HepG2 (cell line): ENCODE results near the gene RFTN1. TPM values are rescaled to one million over a fixed set of nuclear protein-coding genes. Genes with fewer than 3 reads are reported as not detected.

Source experiments
- ATAC-seq: fragments of 200-7000 bp; cut with Tn5 transposase; 3 replicates; pipeline ENCODE4 v1.9.1; 2020; ENCODE audit warnings: mild to moderate bottlenecking, moderate library complexity
- BruUV-seq: library from RNA; stranded (reverse); fragments of 400-500 nt; replicated peaks from 2 replicates; lab custom pipeline; 2021; lab: Mats Ljungman, UMichigan
- CTCF ChIA-PET: fragments of 300-600 bp; formaldehyde crosslinking; extraction: SDS; loops from one replicate; lab custom pipeline; 2021; ENCODE audit warnings: low total read pairs, inconsistent platforms, low intra/inter-chr PET ratio; lab: Yijun Ruan, JAX
- POLR2A ChIA-PET: fragments of 350-600 bp; sonication (Branson Sonifier 250); formaldehyde crosslinking; loops from one replicate; lab custom pipeline; 2020; ENCODE audit warnings: antibody characterized with exemption, inconsistent platforms; lab: Yijun Ruan, JAX
- DNase-seq: peaks from one replicate; pipeline ENCODE4 v3.0.0-alpha.2; 2015; ENCODE audit warnings: low spot score
- FAIRE-seq: peaks from 3 replicates; lab custom pipeline; 2011; peaks lifted over from hg19 to GRCh38; lab: Jason Lieb, UNC
- H2AFZ ChIP-seq: one replicate; pipeline ENCODE4 v1.6.1; 2011; ENCODE audit warnings: low read length, inconsistent platforms
- H3K27ac ChIP-seq: fragments of 300-600 bp; 3 replicates; pipeline ENCODE4 v1.8.0; 2011; ENCODE audit warnings: mixed run types, mild to moderate bottlenecking, mixed read lengths, low read length, inconsistent platforms; ENCODE audit not compliant: insufficient read depth; ENCODE audit errors: extremely low read length
- H3K27me3 ChIP-seq, 2 experiments: fragments of 200-600 bp in 1 of 2; 2 replicates in 1 of 2; 3 replicates in 1 of 2; pipeline versions ENCODE4 v1.6.0 to v1.8.0; 2011; ENCODE audit warnings: low read length in 2 of 2, mild to moderate bottlenecking in 2 of 2, moderate library complexity in 2 of 2, inconsistent platforms in 1 of 2; ENCODE audit not compliant: insufficient read depth in 2 of 2, control insufficient read depth in 1 of 2
- H3K36me3 ChIP-seq, 2 experiments: fragments of 200-600 bp in 1 of 2; replicated peaks in 1 of 2; 2 replicates in 1 of 2; 3 replicates in 1 of 2; pipeline versions ENCODE4 v1.5.1 to v1.8.0; 2011; ENCODE audit warnings: low read length in 2 of 2, inconsistent platforms in 1 of 2; ENCODE audit not compliant: insufficient read depth in 2 of 2, control insufficient read depth in 1 of 2
- H3K4me1 ChIP-seq: 2 replicates; pipeline ENCODE4 v1.5.1; 2012; ENCODE audit warnings: low read length, inconsistent platforms; ENCODE audit not compliant: insufficient read depth
- H3K4me2 ChIP-seq: 2 replicates; pipeline ENCODE4 v1.6.0; 2011; ENCODE audit warnings: low read depth, low read length, inconsistent platforms
- H3K4me3 ChIP-seq, 3 experiments: fragments of 200-600 bp in 1 of 3; sonication (generic), shearing (Covaris generic) in 1 of 3; replicated peaks in 1 of 3; 2 replicates each; pipeline ENCODE4 v1.5.1; 2011 to 2016; ENCODE audit warnings: low read length in 3 of 3, inconsistent platforms in 2 of 3, low read depth in 2 of 3, mild to moderate bottlenecking in 2 of 3, control low read depth in 1 of 3, mixed read lengths in 1 of 3; ENCODE audit not compliant: insufficient read depth in 1 of 3
- H3K79me2 ChIP-seq: one replicate; pipeline ENCODE4 v1.6.1; 2011; ENCODE audit warnings: low read length, inconsistent platforms; ENCODE audit not compliant: insufficient read depth
- H3K9ac ChIP-seq: 2 replicates; pipeline ENCODE4 v1.6.0; 2011; ENCODE audit warnings: mild to moderate bottlenecking, low read depth, low read length, inconsistent platforms; ENCODE audit not compliant: insufficient read depth
- H3K9me3 ChIP-seq: 2 replicates; pipeline ENCODE4 v1.5.1; 2012; ENCODE audit warnings: mild to moderate bottlenecking, low read length
- H4K20me1 ChIP-seq: 2 replicates; pipeline ENCODE4 v1.6.0; 2011; ENCODE audit warnings: inconsistent platforms, mild to moderate bottlenecking, low read length, moderate library complexity; ENCODE audit not compliant: insufficient read depth
- HNRNPL ChIP-seq: fragments of 200-400 bp; formaldehyde crosslinking; IDR thresholded peaks from 2 replicates; pipeline ENCODE4 v1.6.1; 2017; ENCODE audit warnings: mild to moderate bottlenecking, low read depth, low read length
- JUND ChIP-seq: sonication (generic); formaldehyde crosslinking; IDR thresholded peaks from 2 replicates; pipeline ENCODE4 v1.8.0; 2022; ENCODE audit warnings: mild to moderate bottlenecking, missing genetic modification reagents
- MIER3 ChIP-seq: IDR thresholded peaks from 2 replicates; pipeline ENCODE4 v1.6.1; 2016; ENCODE audit warnings: missing compliant biosample characterization, borderline replicate concordance
- REXO4 ChIP-seq: sonication (generic); formaldehyde crosslinking; IDR thresholded peaks from 2 replicates; pipeline ENCODE4 v1.8.0; 2022; ENCODE audit warnings: missing genetic modification reagents, mild to moderate bottlenecking, borderline replicate concordance
- U2AF2 ChIP-seq: fragments of 200-400 bp; formaldehyde crosslinking; IDR thresholded peaks from 2 replicates; pipeline ENCODE4 v1.6.1; 2017; ENCODE audit warnings: low read depth, mild to moderate bottlenecking, low read length
- ZNF263 ChIP-seq: sonication (generic); formaldehyde crosslinking; IDR thresholded peaks from 2 replicates; pipeline ENCODE4 v1.4.0; 2020; ENCODE audit warnings: missing genetic modification reagents
- ZNF558 ChIP-seq: sonication (generic); formaldehyde crosslinking; IDR thresholded peaks from 2 replicates; pipeline ENCODE4 v1.9.0; 2022; ENCODE audit warnings: mild to moderate bottlenecking, missing genetic modification reagents, borderline replicate concordance
- ZNF563 ChIP-seq: sonication (generic); formaldehyde crosslinking; IDR thresholded peaks from 2 replicates; pipeline ENCODE4 v1.8.0; 2022; ENCODE audit warnings: mild to moderate bottlenecking, moderate library complexity, missing genetic modification reagents
- WGBS: methylation state at CpG from one replicate; pipeline ENCODE4 v1.1.6; 2017; ENCODE audit warnings: low lambda C conversion rate; 5-methylcytosine and 5-hydroxymethylcytosine counted together
- in situ Hi-C: cut with HindIII; loops from 2 replicates; pipeline ENCODE4 v1.10.0; 2017; ENCODE audit warnings: low pct_unique_long_range_greater_than_20kb; ENCODE audit not compliant: extremely low pct_ligation_motif_present
- intact Hi-C: fragments of 100-400 bp; cut with micrococcal nuclease; formaldehyde crosslinking; loops from one replicate; pipeline ENCODE4 v1.10.0; 2022; ENCODE audit not compliant: unreplicated experiment
- polyA plus RNA-seq, 8 experiments: library from polyadenylated mRNA; depleted of rRNA in 3 of 8; stranded (reverse) in 7 of 8; unstranded in 1 of 8; fragments of >200 nt; fragmentation: Illumina TruSeq in 4 of 8; extraction: Trizol in 4 of 8; gene quantifications; 2 replicates each; pipeline versions ENCODE4 v1.2.1 to v1.2.3, GENCODE V29; 2011 to 2016; ENCODE audit warnings: low read depth in 4 of 8, missing spikeins in 1 of 8, mixed read lengths in 1 of 8; ENCODE audit not compliant: insufficient read depth in 1 of 8
- total RNA-seq, 5 experiments: library from RNA; depleted of rRNA; stranded (reverse); fragments of >200 nt; fragmentation: Illumina TruSeq; extraction: Trizol; gene quantifications; 2 replicates each; pipeline ENCODE4 v1.2.3, GENCODE V29; 2016; ENCODE audit warnings: low read depth in 1 of 5
- TF ChIP-seq, protein P1 (sequence below): sonication (generic); formaldehyde crosslinking; IDR thresholded peaks from 2 replicates; pipeline ENCODE4 v1.4.0; 2020; ENCODE audit warnings: missing genetic modification reagents
- TF ChIP-seq, protein P2 (sequence below): sonication (generic); formaldehyde crosslinking; IDR thresholded peaks from 2 replicates; pipeline ENCODE4 v1.4.0; 2020; ENCODE audit warnings: missing genetic modification reagents

Gene RFTN1
- total and polyA plus RNA-seq, 2 of the 13 experiments (the other 11 are each of a cell fraction or from before 2014, with no cell fraction given) = not detected

DNA sequence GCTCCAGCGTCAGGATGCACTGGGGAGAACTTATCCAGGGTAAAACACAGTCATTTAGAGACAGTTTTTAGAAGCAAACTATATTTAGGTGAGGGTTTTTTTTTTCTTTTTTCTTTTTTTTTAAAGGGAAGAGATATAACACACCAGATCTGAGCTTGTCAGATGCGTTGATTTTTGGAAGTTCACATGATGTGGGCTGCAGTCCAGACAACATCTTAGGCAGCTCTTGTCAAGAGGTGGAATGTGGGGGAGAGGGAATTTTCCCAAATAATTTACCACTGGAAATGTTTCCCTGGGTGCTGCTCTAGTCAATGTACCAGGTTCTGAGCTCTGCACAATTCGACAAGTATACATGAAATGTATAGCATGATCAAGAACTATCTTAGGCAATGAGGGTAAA, 155.2 kb downstream of the RFTN1 start:
- H3K79me2 ChIP-seq = no peaks in the 10 kb centered on the region
- no peak overlapping the region for H3K4me3 ChIP-seq
- in situ Hi-C loops = no loop called here
- TF ChIP-seq ZNF558 (CRISPR knock-in tag) = no peak
- TF ChIP-seq, all 625 proteins: peak for 0
- Histone ChIP-seq H3K27me3 (no peaks in the 10 kb centered on the region), H4K20me1 (no peaks in the 10 kb centered on the region), H3K4me1 (no peaks in the 10 kb centered on the region), H3K9ac (no peak overlapping the region), H3K9me3 (no peaks in the 10 kb centered on the region), H3K36me3 (no peaks in the 10 kb centered on the region), H2AFZ (no peak overlapping the region), H3K4me2 (no peak overlapping the region), H3K27ac (no peak overlapping the region)
- no TSS peak for BruUV-seq
- intact Hi-C loops = loop anchor here (1.0 kb wide), 1 partner anchor 24 kb away; no protein-coding TSS in a partner anchor
- FAIRE-seq (no peak), DNase-seq (no peak), ATAC-seq (no peak)
- POLR2A ChIA-PET = no interaction called here
- CTCF ChIA-PET = no interaction called here
- WGBS = 88% methylated on average over 3 of the region's 3 CpGs

DNA sequence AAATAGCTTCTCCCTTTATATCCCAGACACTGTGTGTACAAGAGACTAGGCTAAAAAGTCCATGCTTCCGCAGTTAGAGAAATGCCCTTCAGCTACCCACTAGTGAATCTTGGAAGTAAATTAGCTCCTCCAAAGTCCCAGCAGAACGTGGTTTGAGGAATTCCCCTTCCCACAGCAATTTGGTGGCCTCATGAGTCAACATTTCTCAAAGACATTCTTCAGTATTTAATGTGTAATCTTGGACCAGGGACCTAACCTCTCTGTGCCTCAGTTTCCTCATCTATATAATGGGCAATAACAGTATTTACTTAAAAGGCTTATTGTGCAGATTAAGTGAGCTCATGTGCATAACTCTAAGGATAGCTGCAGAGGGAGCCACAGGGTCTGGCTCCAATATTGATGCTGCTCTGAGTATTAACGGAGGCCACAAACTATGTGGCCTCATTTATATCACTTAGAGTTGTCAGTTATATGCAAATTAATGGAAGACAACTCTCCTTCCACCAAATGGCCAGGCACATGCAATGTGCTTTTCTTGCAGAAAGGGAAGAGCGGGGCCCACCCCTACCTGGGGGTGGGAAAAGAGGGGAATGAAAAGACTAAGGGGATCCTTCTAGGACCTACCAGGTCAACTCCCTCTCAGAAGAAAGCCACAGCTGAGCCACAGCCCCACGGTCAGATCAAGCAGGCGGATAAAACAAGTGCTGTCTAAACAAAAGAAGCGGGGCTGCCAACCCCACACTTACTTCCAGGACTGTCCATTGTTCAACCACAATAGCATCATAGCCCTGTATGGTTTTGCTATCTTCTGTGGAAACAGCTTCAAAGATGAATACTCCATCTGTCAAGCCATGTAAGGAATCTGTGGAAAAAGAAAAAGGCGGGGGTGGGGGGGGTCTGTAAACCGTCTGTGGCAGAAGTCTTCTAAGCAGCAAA, 156.0 kb downstream of the RFTN1 start:
- Histone ChIP-seq H3K27me3 (no peaks in the 10 kb centered on the region), H3K4me3 (no peak overlapping the region), H3K79me2 (no peaks in the 10 kb centered on the region), H3K4me1 (no peaks in the 10 kb centered on the region), H3K9ac (no peak overlapping the region), H3K9me3 (no peaks in the 10 kb centered on the region), H4K20me1 (no peaks in the 10 kb centered on the region), H3K36me3 (no peaks in the 10 kb centered on the region), H3K27ac (no peak overlapping the region), H2AFZ (no peak overlapping the region), H3K4me2 (no peak overlapping the region)
- ATAC-seq (no peak), FAIRE-seq (no peak), DNase-seq (no peak)
- ChIA-PET POLR2A (no interaction called here), CTCF (no interaction called here)
- BruUV-seq = no TSS peak
- in situ Hi-C loops (no loop called here), intact Hi-C loops (loop anchor here (1.0 kb wide), 1 partner anchor 23 kb away; no protein-coding TSS in a partner anchor)
- TF ChIP-seq HNRNPL = no peak
- TF ChIP-seq JUND (CRISPR knock-in tag) = no peak
- TF ChIP-seq, protein P1, sequence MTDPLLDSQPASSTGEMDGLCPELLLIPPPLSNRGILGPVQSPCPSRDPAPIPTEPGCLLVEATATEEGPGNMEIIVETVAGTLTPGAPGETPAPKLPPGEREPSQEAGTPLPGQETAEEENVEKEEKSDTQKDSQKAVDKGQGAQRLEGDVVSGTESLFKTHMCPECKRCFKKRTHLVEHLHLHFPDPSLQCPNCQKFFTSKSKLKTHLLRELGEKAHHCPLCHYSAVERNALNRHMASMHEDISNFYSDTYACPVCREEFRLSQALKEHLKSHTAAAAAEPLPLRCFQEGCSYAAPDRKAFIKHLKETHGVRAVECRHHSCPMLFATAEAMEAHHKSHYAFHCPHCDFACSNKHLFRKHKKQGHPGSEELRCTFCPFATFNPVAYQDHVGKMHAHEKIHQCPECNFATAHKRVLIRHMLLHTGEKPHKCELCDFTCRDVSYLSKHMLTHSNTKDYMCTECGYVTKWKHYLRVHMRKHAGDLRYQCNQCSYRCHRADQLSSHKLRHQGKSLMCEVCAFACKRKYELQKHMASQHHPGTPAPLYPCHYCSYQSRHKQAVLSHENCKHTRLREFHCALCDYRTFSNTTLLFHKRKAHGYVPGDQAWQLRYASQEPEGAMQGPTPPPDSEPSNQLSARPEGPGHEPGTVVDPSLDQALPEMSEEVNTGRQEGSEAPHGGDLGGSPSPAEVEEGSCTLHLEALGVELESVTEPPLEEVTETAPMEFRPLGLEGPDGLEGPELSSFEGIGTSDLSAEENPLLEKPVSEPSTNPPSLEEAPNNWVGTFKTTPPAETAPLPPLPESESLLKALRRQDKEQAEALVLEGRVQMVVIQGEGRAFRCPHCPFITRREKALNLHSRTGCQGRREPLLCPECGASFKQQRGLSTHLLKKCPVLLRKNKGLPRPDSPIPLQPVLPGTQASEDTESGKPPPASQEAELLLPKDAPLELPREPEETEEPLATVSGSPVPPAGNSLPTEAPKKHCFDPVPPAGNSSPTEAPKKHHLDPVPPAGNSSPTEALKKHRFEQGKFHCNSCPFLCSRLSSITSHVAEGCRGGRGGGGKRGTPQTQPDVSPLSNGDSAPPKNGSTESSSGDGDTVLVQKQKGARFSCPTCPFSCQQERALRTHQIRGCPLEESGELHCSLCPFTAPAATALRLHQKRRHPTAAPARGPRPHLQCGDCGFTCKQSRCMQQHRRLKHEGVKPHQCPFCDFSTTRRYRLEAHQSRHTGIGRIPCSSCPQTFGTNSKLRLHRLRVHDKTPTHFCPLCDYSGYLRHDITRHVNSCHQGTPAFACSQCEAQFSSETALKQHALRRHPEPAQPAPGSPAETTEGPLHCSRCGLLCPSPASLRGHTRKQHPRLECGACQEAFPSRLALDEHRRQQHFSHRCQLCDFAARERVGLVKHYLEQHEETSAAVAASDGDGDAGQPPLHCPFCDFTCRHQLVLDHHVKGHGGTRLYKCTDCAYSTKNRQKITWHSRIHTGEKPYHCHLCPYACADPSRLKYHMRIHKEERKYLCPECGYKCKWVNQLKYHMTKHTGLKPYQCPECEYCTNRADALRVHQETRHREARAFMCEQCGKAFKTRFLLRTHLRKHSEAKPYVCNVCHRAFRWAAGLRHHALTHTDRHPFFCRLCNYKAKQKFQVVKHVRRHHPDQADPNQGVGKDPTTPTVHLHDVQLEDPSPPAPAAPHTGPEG = no peak
- no peak for TF ChIP-seq ZNF263
- TF ChIP-seq U2AF2 = no peak
- no peak for TF ChIP-seq MIER3 (CRISPR knock-in tag)
- no peak for TF ChIP-seq ZNF563 (CRISPR knock-in tag)
- TF ChIP-seq, protein P2, sequence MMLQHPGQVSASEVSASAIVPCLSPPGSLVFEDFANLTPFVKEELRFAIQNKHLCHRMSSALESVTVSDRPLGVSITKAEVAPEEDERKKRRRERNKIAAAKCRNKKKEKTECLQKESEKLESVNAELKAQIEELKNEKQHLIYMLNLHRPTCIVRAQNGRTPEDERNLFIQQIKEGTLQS (CRISPR knock-in tag) = no peak
- TF ChIP-seq REXO4 (CRISPR knock-in tag) = no peak
- WGBS = 92% methylated on average over 9 of the region's 9 CpGs
